SH-SY5Y (cell line): ENCODE data around the gene KCNJ5.

Source experiments
- GATA2 ChIP-seq: IDR thresholded peaks from 2 replicates; pipeline ENCODE4 v1.6.1; 2011; ENCODE audit warnings: mild to moderate bottlenecking, low read depth, low read length
- GATA3 ChIP-seq: IDR thresholded peaks from 2 replicates; pipeline ENCODE4 v1.6.1; 2011; ENCODE audit warnings: low read depth, mild to moderate bottlenecking, low read length, moderate library complexity

DNA sequence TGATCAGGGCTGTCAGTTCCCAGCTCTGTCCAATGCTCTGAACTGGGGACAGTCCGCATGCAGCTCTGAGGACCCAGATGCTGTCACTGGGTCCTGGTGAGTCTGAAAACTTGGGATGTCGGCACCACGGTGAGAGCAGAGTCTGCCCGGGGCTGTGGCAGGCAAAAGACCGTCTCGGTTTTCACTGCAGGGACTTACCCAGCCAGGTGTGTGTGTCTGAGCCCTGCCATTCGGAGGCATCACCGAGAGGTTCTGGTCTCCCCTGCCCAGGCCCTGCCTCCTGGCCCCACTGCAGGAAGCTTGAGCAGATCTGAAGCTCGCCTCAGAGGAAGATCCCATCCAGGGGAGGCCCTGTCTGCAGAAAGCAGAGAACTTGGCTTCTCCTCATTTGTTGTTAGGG is 46.3 kb downstream of the KCNJ5 start:
- TF ChIP-seq GATA2 (no peak), GATA3 (no peak)
